Activated naive CD4-positive, alpha-beta T cell (primary cell): Measurements from ENCODE around the gene TBRG4.

Experiments
- DNase-seq, 4 experiments: peaks; one replicate each; lab custom pipeline; 2025; lab: John Stamatoyannopoulos, UW

The TBRG4 gene

DNA sequence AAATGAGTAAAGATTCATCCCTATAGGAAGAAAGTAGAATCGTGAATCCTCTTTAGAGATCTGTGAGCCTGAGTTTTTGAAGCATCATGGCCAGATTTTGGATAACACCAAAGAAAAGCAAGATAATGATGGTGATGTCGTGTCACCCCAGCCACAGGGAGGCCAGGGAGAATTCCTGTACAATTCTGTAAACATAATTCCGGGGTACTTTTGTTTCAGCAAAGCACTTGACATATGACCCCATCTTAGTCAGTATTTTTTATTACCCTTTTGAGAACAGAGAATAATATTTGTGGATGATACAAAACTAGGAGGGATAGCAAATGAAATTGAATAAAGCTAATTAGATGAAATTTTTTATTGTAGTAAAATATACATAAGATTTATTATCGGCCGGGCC is 56.5 kb downstream of the TBRG4 start:
- no peak for DNase-seq

DNA sequence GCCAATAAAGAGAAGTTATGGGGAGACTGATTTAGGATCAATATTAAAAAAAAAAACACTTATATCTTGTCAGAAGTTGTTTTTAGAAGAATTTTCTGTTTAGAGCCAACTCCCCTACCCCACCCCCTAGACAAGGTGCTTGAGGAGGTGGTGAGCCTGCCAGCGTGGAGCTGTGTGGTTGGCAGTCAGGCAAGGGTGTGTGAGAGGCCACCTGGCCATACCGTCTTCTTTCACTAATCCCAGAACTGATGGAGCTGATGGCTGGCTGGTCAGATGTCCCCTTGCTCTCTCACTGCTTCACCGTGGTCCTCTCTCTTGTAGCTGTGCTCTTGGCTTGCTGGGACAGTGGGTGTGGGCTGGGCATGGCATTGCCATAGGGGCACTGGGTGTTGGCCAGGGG is 57.1 kb downstream of the TBRG4 start:
- DNase-seq: no peak

DNA sequence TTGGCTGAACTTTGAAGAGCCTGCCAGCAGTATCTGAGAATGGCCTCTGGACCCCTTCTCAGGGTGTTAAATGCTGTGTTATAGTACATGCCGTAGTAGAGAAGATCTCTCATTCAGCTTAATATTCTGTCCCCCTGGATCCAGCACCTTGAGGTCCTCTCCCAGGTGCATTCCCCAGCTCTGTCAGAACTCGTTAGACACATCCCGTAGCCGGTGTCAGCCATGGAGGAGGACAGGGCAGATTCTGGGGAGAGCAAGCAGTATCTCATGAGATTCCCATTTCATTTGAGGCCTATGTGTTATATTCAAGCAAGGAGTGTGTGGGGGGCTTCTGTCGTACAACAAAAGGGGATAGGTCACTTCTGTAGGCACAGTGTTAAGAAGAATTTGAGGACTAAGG is 57.6 kb downstream of the TBRG4 start:
- DNase-seq: no peak

DNA sequence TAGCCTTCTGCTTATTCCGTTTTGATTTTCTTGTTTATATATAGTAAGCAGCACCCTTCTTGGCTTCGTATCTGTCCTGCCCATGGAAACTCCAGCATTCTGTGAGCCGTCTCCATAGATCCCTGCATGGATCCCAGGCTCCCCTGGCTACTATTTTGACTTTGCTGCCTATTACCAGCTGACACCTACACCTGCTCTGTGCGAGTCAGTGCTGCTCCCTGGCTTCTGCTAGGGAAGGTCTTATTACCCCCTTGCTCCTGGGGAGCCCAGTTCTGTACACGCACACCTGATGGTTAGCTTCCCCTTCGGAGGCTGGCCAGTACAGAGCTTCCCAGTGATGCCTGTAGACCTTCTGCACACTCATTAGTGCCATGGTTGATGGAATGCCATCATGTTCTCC is 58.1 kb downstream of the TBRG4 start:
- DNase-seq: no peak

DNA sequence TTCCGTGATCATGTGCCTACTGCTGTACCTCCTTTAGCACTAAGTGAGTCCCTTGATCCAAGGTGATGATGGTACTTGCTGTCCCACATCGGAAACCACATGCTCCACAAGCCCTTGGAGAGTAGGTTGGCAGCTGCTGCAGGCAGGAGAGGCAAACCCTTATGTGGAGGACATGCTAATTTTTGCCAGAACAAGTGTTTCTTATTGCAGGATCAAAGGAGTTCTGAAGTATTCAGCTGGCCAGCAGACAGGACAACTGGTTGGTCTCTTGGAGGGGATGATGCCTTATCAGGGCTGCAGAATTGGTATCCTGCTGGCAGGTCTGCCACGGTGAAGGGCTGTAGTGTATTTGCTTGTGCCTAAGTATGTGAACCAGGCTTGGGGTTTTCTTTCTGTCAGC is 59.5 kb downstream of the TBRG4 start:
- no peak for DNase-seq

DNA sequence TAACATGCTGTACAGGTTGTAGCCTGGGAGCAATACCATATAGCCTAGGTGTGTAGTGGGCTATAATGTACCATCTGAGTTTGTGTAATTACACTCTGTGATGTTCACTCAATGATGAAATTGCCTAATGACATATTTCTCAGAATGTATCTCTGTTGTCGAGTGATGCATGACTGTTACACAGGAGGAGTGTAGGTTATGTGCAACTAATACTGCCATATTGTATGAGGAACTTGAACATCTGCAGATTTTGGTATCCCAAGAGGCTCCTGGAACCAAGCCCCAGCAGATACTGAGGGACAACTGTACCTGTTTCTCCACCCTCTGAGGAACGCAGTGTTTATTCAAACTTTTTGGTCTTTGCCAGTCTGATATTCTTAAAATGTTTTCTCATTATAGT is 61.3 kb downstream of the TBRG4 start:
- DNase-seq: no peak
